Measurements from ENCODE around the gene PIGB. TPM values are rescaled to one million over a fixed set of nuclear protein-coding genes. Genes with fewer than 3 reads are reported as not detected.

The PIGB gene
- total and polyA plus RNA-seq, 2 of the 8 experiments (the other 6 are each of a cell fraction or from before 2014, with no cell fraction given), result 4.3 to 11.7 TPM

DNA sequence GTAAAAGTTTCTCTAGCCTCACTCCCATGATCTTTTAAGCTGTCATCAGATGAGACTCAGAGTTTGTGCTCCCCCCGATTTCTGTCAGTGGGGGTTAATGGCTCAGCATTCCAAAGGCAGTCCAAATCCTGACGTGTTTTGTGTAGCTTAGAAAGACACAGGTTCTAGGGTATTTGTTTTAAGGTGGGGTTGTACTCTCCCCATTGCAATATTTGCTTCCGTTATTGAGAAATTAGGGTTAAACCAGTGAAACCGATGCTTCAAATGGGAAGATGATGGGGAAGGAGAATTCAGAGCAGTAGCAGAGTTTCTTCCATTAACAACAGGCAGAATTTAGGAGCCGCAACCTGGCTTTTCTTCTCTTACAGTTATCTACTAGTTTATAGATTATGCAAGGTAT is 3.4 kb downstream of the PIGB start (continued):
- TF ChIP-seq, protein P1, sequence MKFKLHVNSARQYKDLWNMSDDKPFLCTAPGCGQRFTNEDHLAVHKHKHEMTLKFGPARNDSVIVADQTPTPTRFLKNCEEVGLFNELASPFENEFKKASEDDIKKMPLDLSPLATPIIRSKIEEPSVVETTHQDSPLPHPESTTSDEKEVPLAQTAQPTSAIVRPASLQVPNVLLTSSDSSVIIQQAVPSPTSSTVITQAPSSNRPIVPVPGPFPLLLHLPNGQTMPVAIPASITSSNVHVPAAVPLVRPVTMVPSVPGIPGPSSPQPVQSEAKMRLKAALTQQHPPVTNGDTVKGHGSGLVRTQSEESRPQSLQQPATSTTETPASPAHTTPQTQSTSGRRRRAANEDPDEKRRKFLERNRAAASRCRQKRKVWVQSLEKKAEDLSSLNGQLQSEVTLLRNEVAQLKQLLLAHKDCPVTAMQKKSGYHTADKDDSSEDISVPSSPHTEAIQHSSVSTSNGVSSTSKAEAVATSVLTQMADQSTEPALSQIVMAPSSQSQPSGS (IDR thresholded peaks at IDR 0.05; ENCODE audit: low read length), result no peak
- TF ChIP-seq CBX8 (IDR thresholded peaks at IDR 0.05; ENCODE audit: borderline replicate concordance, low read depth, low read length), result no peak
- TF ChIP-seq, protein P2, sequence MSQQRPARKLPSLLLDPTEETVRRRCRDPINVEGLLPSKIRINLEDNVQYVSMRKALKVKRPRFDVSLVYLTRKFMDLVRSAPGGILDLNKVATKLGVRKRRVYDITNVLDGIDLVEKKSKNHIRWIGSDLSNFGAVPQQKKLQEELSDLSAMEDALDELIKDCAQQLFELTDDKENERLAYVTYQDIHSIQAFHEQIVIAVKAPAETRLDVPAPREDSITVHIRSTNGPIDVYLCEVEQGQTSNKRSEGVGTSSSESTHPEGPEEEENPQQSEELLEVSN (IDR thresholded peaks at IDR 0.05), result no peak
- no peak for TF ChIP-seq SP4 (IDR thresholded peaks at IDR 0.05; ENCODE audit: low read length)
- TF ChIP-seq, protein P3, sequence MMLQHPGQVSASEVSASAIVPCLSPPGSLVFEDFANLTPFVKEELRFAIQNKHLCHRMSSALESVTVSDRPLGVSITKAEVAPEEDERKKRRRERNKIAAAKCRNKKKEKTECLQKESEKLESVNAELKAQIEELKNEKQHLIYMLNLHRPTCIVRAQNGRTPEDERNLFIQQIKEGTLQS (IDR thresholded peaks at IDR 0.05; ENCODE audit: insufficient read depth, low read depth, low read length), result no peak
- TF ChIP-seq CBX5 (IDR thresholded peaks at IDR 0.05; ENCODE audit: low read depth, low read length), result no peak

All from H1 (cell line).